Measurements from ENCODE around the gene LIN7A. TPM values are rescaled to one million over a fixed set of nuclear protein-coding genes. Genes with fewer than 3 reads are reported as not detected.
A peak's percentile ranks its signal among the peaks of the same experiment; 100 is the strongest.
"Not testable (repeated sequence)": the region's sequence is repeated elsewhere in the genome, so short reads cannot be mapped to it uniquely, and the experiment has no call there.

Gene LIN7A
- polyA plus RNA-seq, 1 donor: 21.8 TPM

GRCh38 chr12:80813820-80814219 lies 123.9 kb downstream of the LIN7A start:
- DNase-seq: no peak

GRCh38 chr12:80811957-80812708 lies 125.6 kb downstream of the LIN7A start:
- no peak for DNase-seq

GRCh38 chr12:80810874-80811273 lies 126.9 kb downstream of the LIN7A start:
- DNase-seq: no peak

- DNase-seq: no peak
Measured at GRCh38 chr12:80807640-80808288, 130.0 kb downstream of the LIN7A start.

GRCh38 chr12:80805106-80805505 lies 132.6 kb downstream of the LIN7A start:
- DNase-seq: no peak

GRCh38 chr12:80802652-80803400 lies 134.9 kb downstream of the LIN7A start:
- no peak for DNase-seq

- DNase-seq: no peak
Measured at GRCh38 chr12:80798281-80798680, 139.5 kb downstream of the LIN7A start.

GRCh38 chr12:80794551-80794950 lies 143.2 kb downstream of the LIN7A start:
- peak; percentile 1 for DNase-seq

- DNase-seq: no peak
Measured at GRCh38 chr12:80792861-80793260, 144.9 kb downstream of the LIN7A start.

GRCh38 chr12:80791863-80792262 lies 145.9 kb downstream of the LIN7A start:
- no peak for DNase-seq

- not testable (repeated sequence) for DNase-seq
Measured at GRCh38 chr12:80788407-80788806, 149.3 kb downstream of the LIN7A start.

- DNase-seq: not testable (repeated sequence)
Measured at GRCh38 chr12:80782963-80783470, 154.7 kb downstream of the LIN7A start.

GRCh38 chr12:80781313-80781712 lies 156.4 kb downstream of the LIN7A start:
- DNase-seq: no peak

GRCh38 chr12:80780746-80781145 lies 157.0 kb downstream of the LIN7A start:
- no peak for DNase-seq

- peak; percentile 34 for DNase-seq
Measured at GRCh38 chr12:80778005-80778541, 159.7 kb downstream of the LIN7A start.

- DNase-seq: no peak
Measured at GRCh38 chr12:80777587-80777986, 160.1 kb downstream of the LIN7A start.

GRCh38 chr12:80776706-80777105 lies 161.0 kb downstream of the LIN7A start:
- DNase-seq: no peak

GRCh38 chr12:80770958-80771357 lies 166.8 kb downstream of the LIN7A start:
- no peak for DNase-seq

GRCh38 chr12:80769553-80770140 lies 168.1 kb downstream of the LIN7A start:
- no peak for DNase-seq

GRCh38 chr12:80766897-80767296 lies 170.8 kb downstream of the LIN7A start:
- no peak for DNase-seq

- DNase-seq: no peak
Measured at GRCh38 chr12:80766210-80766609, 171.5 kb downstream of the LIN7A start.

GRCh38 chr12:80763874-80764273 lies 173.9 kb downstream of the LIN7A start:
- DNase-seq: peak; percentile 53

Measured in left kidney (tissue), 2 donors.